Kidney capillary endothelial cell (primary cell): ENCODE data around the gene LRP5.
A peak's percentile ranks its signal among the peaks of the same experiment; 100 is the strongest.
"Not testable (repeated sequence)": the region's sequence is repeated elsewhere in the genome, so short reads cannot be mapped to it uniquely, and the experiment has no call there.

Experiments used
- DNase-seq: peaks from one replicate; pipeline ENCODE4 v3.0.0-alpha.2; 2018; ENCODE audit warnings: low spot score

LRP5 gene

DNA sequence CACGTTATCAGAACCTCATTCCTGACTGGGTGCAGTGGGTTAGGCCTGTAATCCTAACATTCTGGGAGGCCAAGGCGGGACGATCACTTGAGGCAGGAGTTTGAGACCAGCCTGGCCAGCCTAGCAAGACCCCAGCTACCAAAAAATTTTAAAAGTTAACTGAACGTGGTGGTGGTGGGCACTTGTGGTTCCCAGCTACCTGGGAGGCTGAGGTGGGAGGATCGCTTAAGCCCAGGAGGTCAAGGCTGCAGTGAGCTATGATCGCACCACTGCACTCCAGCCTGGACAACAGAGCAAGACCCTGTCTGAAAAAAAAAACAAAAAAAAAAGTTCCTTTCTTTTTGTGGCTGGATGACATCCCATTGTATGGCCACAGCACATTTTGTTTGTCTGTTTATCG is 80.4 kb downstream of the LRP5 start:
- DNase-seq, result no peak

DNA sequence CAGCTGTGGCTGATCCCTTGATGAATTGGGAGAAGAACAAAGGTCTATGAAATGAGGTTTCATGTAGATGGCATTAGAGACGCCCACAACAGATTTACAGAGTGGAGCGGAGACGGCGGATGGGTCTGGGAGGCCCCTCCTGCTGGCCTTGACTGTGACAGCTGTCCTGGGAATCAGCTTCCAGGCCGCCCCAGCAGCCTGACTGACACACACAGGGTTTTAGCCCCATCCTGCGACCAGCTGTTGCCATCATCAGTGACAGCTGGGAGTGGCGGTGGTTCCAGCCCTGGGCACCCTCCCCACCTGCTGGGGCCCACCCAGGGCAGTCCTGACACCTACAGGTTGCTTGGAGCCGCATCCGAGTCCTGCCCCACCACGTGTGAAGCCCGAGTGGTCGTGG is 84.1 kb downstream of the LRP5 start:
- no peak for DNase-seq

DNA sequence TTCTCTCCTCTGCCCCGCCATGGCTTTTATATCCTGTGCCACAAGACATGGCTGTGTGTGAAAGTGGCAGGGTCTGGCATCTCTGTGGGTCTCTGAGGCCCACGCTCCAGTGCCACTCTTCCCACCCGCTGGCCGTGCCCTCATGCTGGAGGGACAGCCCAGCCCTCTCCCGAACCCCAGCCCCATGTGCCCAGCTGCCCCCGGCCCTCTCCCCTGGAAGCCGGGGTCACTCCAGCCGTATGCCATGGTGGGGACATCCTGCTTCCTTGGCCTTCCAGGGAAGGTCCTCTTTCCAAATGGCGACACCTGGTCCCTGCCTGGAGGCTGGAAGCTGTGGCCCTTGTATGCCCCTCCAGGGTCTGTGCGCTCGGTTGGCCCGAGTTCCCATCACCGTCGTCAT is 84.9 kb downstream of the LRP5 start:
- DNase-seq, result no peak

DNA sequence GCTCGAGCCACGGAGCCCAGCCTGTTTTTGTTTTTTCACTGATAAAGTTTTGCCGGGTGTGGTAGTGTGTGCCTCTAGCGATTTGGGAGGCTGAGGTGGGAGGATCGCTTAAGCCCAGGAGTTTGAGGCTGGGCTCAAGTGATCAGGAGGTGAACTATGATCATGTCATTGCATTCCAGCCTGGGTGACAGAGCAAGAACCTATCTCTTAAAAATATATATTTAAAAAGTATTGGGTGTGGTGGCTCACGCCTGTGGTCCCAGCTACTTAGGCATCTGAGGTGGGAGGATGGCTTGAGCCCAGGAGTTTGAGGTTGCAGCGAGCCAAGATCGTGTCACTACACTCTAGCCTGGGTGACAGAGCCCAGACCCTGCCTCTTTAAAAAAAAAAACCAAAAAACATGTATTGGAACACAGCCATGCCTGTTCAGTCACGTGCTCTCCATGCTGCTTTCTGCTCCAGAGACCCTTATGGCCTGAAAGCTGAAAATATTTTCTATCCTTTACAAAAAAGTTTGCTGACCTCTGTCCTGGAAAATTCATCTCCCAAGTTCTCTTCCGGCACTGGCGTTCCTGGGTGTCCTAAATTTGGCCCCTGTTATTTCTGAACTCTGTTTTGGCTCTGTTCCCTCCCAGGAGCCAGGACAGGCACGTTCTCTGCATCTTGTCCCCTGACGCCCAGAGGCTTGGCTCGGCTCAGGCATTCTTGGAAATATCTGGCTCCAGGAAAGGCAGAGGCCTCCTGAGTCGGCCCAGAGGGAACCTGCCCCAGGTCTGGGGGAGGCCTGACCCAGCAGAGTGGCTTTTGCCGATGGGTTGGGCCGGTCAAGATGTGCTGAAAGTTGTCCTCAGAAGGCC is 86.8 kb downstream of the LRP5 start:
- no peak for DNase-seq

DNA sequence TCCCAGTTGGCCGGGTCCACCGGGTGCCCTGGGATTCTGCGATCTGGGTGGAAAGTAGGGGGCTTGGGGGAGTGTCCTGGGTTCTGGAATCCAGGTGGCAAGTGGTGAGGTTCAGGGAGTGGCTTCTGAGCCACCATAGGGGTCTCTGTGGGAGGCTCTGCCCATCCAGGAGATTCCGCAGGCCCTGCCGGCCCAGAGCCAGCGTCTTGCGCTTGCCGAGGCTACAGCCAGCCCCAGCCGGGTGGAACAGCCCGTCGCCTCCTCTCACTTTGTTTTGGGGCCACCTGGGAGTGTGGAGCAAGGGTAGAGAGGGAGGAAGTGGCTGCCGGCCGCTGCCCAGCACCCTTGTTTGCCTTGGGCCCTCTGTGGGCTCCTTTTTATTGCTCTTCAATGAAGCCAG is 87.5 kb downstream of the LRP5 start:
- DNase-seq, result no peak

DNA sequence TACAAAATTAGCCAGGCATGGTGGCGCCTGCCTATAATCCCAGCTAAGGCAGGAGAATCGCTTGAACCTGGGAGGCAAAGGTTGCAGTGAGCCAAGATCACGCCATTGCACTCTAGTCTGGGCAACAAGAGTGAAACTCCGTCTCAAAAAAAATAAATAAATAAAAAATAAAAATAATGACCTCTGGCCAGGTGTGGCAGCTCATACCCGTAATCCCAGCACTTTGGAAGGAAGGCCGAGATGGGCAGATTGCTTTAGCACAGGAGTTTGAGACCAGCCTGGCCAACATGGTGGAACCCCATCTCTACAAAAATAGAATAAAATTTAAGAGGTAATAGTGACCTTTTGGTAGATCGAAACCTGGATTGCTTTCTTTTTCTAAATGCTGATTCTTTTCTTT is 88.2 kb downstream of the LRP5 start:
- not testable (repeated sequence) for DNase-seq

DNA sequence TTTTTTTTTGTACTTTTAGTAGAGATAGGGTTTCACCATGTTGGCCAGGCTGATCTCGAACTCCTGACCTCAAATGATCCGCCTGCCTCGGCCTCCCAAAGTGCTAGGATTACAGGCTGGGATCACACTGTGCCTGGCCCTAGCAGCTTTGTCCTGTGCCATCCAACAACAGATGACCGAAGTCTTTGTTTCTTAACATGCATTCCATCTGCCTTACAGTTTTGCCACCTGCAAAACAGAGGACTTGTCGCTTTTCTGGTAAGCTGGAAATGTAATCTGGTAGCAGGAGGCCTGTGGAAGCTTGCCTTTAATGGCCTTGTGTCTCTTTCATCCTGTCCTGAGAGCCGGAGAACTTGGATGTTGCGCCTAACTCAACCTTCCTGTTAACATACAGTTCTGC is 89.5 kb downstream of the LRP5 start:
- DNase-seq, result no peak

DNA sequence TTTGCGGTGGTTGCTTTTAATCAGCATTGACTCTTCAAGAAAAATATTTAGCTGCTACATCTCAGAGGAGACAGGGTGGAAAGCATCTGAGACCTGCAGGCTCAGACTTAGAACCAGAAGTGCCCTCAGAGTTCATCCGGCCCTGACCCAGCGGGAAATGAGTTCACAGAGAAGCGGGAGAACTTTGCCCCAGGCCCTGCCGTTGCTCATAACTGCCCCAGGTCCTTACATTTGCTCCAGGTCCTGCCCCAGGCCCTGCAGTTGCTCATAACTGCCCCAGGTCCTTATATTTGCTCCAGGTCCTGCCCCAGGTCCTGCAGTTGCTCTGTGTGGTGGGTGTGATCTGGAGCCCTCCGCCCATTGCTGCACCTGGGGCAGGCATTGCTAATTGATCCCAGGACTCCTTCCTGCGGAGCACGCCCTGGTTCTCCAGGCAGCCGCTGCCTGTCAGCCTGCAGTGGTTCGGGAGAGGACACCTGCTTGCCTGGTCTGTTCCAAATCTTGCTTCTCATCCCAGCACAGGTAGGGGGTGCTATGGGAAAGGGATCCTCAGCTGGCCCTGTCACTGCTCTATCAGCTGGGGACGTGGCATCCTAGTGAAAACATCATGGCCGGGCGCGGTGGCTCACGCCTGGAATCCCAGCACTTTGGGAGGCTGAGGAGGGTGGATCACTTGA is 90.1 kb downstream of the LRP5 start:
- no peak for DNase-seq

DNA sequence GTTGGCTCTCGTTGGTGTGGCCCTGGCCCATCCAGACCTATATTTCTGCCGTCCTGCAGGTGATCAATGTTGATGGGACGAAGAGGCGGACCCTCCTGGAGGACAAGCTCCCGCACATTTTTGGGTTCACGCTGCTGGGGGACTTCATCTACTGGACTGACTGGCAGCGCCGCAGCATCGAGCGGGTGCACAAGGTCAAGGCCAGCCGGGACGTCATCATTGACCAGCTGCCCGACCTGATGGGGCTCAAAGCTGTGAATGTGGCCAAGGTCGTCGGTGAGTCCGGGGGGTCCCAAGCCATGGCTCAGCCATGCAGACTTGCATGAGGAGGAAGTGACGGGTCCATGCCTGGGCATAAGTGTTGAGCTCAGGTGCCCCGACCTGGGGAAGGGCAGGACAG is 91.0 kb downstream of the LRP5 start:
- no peak for DNase-seq

DNA sequence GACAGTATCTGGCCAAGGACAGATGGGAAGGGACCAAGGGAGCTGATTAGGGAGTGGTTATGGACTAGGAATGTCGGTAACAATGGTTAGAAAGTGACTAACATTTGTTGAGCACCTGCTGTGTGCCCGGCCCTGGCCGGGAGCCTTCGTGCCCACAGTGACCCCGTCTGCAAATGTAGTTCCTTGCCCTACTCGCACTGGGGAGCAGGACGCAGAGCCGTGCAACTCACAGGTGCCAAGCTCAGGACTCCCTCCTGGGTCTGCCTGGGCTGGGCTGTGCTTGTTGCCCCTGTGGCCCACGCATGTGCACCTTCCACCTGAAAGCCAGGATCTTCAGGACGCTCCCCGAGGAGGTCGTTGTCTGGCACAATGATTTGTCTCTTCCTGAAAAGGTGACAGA is 91.4 kb downstream of the LRP5 start:
- no peak for DNase-seq

DNA sequence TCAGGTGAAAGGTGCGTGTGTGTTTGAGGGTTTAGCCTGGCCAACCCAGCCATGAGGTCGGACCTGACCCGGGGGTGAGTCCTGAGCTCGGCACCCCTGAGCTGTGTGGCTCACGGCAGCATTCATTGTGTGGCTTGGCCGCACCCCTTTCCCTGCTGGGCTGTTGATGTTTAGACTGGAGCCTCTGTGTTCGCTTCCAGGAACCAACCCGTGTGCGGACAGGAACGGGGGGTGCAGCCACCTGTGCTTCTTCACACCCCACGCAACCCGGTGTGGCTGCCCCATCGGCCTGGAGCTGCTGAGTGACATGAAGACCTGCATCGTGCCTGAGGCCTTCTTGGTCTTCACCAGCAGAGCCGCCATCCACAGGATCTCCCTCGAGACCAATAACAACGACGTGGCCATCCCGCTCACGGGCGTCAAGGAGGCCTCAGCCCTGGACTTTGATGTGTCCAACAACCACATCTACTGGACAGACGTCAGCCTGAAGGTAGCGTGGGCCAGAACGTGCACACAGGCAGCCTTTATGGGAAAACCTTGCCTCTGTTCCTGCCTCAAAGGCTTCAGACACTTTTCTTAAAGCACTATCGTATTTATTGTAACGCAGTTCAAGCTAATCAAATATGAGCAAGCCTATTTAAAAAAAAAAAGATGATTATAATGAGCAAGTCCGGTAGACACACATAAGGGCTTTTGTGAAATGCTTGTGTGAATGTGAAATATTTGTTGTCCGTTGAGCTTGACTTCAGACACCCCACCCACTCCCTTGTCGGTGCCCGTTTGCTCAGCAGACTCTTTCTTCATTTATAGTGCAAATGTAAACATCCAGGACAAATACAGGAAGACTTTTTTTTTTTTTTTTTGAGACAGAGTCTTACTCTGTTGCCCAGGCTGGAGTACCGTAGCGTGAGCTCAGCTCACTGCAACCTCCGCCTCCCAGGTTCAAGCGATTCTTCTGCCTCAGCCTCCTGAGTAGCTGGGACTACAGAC is 94.2 kb downstream of the LRP5 start:
- DNase-seq, result no peak

DNA sequence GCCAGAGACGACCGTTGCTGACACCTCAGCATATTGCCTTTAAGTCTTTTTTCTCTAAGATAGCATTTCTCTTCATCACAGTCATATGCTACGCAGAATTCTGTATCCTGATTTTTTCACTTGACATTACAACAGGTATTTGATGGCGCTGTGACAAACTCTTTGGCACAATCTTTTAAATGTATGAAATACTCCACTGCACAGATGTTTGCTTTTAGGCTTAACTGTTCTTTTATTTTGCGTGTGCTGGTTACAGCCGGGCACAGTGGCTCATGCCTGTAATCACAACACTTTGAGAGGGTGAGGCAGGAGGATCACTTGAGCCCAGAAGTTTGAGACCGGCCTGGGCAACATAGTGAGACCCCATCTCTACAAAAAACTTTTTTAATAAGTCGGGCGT is 96.1 kb downstream of the LRP5 start:
- no peak for DNase-seq

DNA sequence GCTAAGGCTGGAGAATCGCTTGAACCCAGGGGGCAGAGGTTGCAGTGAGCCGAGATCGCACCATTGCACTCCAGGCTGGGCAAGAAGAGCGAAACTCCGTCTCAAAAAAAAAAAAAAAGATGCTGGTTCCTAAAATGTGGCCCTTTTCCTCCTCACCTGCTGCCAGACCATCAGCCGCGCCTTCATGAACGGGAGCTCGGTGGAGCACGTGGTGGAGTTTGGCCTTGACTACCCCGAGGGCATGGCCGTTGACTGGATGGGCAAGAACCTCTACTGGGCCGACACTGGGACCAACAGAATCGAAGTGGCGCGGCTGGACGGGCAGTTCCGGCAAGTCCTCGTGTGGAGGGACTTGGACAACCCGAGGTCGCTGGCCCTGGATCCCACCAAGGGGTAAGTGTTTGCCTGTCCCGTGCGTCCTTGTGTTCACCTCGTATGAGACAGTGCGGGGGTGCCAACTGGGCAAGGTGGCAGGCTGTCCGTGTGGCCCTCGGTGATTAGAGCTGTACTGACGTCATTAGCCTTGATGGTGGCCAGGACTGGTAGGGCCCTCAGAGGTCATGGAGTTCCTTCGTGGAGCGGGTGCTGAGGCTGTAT is 97.5 kb downstream of the LRP5 start:
- DNase-seq, result no peak

DNA sequence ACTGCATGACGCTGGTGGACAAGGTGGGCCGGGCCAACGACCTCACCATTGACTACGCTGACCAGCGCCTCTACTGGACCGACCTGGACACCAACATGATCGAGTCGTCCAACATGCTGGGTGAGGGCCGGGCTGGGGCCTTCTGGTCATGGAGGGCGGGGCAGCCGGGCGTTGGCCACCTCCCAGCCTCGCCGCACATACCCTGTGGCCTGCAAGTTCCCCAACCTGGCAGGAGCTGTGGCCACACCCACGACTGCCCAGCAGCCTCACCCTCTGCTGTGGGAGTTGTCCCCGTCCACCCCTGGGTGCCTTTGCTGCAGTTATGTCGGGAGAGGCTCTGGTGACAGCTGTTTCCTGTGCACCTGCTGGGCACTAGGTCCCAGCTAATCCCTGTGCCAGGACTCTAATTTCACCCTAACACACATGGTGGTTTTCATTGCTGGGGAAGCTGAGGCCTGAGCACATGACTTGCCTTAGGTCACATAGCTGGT is 99.2 kb downstream of the LRP5 start:
- no peak for DNase-seq

DNA sequence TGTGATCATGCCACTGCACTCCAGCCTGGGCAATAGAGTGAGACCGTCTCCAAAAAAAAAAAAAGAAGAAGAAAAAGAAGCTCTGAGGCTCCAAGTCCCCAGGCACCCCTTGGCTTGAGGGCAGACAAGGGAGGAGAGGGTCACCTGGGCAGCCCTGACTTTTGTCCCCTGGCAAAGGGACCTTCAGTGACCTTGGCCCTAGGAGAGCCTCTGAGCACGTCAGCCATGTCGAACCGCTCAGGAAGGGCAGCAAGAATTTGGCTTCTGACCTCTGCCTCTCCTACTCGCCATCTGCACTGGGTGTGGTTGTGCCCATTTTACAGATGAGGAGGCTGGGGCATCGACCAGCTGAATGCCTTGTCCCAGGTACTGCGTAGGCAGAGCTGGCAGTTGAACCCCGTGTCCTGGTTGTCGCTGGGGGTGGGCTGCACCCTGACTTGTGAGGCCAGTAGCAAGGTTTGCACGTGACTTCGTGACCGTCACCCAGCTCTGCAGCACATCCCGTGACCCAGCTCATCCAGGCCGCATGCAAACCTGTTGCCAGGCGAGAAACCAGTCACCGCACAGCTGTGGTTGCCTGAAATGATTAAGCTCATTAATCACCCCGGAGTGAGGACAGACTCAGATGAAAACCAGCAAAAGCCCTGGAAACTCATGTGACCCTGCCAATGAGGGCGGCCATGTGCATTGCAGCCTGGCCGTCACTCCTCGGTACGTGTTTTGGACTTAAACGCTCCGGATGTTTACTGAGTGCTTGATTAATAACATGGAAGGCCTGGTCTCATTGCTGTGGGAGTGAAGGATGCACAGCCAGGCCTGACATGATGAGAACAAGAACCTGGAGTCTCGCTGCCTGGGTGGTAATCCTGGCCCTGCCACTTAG is 100.4 kb downstream of the LRP5 start:
- DNase-seq, result peak; percentile 13

DNA sequence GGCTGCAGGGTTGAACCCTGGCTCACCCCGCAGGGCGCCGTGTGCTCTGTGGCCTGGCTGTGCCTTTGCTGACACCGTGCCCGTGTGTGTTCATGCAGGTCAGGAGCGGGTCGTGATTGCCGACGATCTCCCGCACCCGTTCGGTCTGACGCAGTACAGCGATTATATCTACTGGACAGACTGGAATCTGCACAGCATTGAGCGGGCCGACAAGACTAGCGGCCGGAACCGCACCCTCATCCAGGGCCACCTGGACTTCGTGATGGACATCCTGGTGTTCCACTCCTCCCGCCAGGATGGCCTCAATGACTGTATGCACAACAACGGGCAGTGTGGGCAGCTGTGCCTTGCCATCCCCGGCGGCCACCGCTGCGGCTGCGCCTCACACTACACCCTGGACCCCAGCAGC is 101.2 kb downstream of the LRP5 start:
- no peak for DNase-seq

DNA sequence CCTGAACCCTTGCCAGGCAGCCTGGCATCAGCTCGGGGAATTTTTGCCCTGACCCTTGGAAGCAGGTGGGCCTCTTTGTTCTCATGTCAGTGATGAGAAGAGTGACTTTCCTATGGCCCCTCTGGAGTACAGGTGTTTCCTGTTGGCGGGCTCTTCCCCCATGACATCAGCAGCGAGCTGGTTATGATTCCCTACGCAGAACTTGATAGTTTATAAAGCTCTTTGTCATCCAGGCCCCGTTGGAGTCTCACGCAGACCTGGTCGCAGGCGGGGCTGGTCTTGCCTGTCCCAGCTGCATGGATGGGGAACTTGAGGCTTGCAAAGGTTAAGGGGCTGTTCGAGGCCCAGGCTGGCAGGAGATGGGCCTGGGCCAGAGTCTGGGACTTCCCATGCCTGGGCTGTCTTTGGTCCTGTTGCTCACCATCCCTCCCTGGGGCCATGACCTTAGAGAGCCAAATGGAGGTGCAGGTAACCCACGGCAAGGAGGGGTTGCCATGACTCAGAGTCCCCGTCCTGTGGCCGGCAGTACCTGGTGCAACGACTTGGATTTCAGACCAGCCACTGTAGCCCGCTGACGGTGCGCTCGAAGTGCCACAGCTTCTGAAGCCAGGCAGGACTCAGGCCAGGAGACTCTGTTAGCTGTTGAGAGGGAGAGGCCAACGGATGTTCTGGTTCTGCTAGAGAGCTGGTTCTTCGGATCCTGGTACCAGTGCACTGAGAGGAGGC is 102.3 kb downstream of the LRP5 start:
- peak; percentile 60 for DNase-seq

DNA sequence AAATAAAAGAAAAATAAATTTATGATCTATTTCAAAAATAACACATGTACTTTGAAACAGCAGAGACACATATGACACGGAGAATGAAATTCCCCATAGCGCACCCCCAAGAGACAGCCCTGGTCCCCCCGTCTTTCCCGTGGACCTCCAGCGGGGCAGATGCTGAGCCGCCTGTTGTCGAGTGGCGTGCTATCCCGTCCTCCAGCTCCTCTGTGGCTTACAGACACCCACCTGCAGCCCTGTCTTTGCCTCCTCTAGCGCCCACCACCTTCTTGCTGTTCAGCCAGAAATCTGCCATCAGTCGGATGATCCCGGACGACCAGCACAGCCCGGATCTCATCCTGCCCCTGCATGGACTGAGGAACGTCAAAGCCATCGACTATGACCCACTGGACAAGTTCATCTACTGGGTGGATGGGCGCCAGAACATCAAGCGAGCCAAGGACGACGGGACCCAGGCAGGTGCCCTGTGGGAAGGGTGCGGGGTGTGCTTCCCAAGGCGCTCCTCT is 103.7 kb downstream of the LRP5 start:
- DNase-seq, result no peak

DNA sequence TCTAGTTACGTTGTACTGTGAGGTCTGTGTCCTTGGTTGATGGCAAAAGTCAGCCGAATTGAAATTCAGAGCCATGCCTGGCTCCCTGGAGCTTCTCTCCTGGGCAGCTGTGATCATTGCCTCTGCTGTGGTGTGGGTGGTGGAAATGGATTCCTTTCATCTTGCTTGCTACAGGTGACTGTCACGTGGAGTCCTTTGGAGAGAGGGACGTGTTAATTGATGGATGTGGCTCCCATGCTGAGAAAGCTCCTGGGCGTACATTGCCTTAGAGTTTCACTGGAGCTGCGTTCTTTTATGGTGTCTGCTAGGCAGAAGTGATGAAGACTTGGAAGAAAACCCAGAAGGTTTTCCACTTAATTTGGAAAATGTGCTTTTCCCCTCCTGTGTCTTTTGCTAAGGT is 106.3 kb downstream of the LRP5 start:
- DNase-seq, result no peak

DNA sequence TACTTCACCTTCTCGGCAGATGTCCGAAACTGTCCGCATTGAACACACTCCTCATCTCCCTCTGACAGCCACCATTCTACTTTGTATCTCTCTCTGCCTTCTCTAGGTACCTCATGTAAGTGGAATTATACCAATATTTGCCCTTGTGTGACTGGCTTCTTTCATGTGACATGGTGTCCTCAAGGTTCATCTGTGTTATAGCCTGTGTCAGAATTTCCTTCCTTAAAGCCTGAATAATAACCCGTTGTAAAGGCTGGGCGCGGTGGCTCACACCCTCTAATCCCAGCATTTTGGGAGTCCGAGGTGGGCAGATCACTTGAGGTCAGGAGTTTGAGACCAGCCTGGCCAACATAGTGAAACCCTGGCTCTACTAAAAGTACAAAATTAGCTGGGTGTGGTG is 107.8 kb downstream of the LRP5 start:
- DNase-seq, result no peak
